Measurements from ENCODE around the gene CD69. TPM values are rescaled to one million over a fixed set of nuclear protein-coding genes. Genes with fewer than 3 reads are reported as not detected.

The CD69 gene
- total and polyA plus RNA-seq, 12 donors = 0.17 to 6.2 (median 0.50) TPM; not detected in 2

DNA sequence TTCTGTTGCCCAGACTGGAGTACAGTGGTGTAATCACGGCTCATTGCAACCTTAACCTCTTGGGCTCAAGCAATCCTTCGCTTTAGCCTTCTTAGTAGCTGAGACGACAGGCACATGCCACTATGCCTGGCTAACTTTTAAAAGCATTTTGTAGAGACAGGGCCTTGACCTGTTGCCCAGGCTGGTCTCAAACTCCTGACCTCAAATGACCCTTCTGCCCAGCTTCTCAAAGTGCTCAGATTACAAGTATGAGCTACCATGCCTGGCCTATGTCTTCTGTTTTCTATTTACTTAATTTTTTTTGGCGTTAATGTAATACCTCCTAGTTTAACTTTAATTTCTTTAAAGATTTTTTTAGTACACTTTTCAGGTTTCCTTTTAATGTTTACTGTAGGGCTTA lies 46.0 kb upstream of the CD69 start:
- Histone ChIP-seq H3K4me3 (no peak overlapping the region), H3K27me3 (no peaks in the 10 kb centered on the region), H3K36me3 (no peaks in the 10 kb centered on the region), H3K27ac (no peak overlapping the region), H3K4me1 (peaks cover 0 to 10% (median 0%) of the 10 kb centered on the region in 9 donors), H3K9me3 (no peaks in the 10 kb centered on the region)
- ATAC-seq (no peak), DNase-seq (no peak)
- intact Hi-C loops (cut with DNase I) = no loop called here
- 69 to 77% methylated on average over 4 of the region's 4 CpGs for WGBS, 2 donors
- TF ChIP-seq CTCF (IDR thresholded peaks at IDR 0.05) = no peak

GRCh38 chr12:9805883-9806282 lies 45.2 kb upstream of the CD69 start:
- TF ChIP-seq CTCF (IDR thresholded peaks at IDR 0.05) = no peak
- DNase-seq = no peak
- H3K4me3 ChIP-seq = no peak overlapping the region
- WGBS, 2 donors = 94 to 95% methylated on average over 2 of the region's 2 CpGs
- H3K27me3 ChIP-seq = no peaks in the 10 kb centered on the region
- no peak overlapping the region for H3K27ac ChIP-seq
- no peaks in the 10 kb centered on the region for H3K9me3 ChIP-seq
- peaks cover 0 to 2% (median 0%) of the 10 kb centered on the region in 9 donors for H3K4me1 ChIP-seq
- intact Hi-C loops (cut with DNase I) = no loop called here
- no peaks in the 10 kb centered on the region for H3K36me3 ChIP-seq
- ATAC-seq = no peak

DNA sequence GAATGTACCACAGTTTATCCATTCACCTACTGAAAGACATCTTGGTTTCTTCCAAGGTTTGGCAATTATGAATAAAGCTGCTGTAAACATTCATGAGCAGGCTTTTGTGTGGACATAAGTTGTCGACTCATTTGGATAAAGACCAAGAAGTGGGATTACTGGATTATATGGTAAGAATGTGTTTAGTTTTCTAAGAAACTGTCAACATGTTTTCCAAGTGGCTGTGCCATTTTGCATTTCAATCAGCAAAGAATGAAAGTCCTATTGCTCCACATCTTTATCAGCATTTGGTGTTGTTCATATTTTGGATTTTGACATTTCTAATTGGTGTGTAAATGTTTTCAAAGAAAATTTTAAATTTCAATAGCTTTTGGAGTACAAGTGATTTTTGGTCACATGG lies 39.3 kb upstream of the CD69 start:
- Histone ChIP-seq H3K27me3 (no peaks in the 10 kb centered on the region), H3K9me3 (no peaks in the 10 kb centered on the region), H3K27ac (no peak overlapping the region), H3K4me3 (no peak overlapping the region), H3K4me1 (peaks cover 0 to 18% (median 0%) of the 10 kb centered on the region in 9 donors), H3K36me3 (no peaks in the 10 kb centered on the region)
- no peak for ATAC-seq
- no peak for TF ChIP-seq CTCF (IDR thresholded peaks at IDR 0.05)
- 76 to 83% methylated on average over 1 of the region's 1 CpG for WGBS, 2 donors
- DNase-seq = no peak
- intact Hi-C loops (cut with DNase I) = loop anchor here in 3 of 10 donors (2.0 to 5.0 kb wide), 2 partner anchors 48 to 49 kb away; no protein-coding TSS in a partner anchor

GRCh38 chr12:9797722-9798619 lies 37.3 kb upstream of the CD69 start:
- WGBS, 2 donors = 47 to 58% methylated on average over 7 of the region's 7 CpGs

More at GRCh38 chr12:9797722-9798619, 37.3 kb upstream of the CD69 start:
- no peak overlapping the region for H3K27ac ChIP-seq
- ATAC-seq (peak in 5 of 8 donors; percentile 55 to 92 (median 64)), DNase-seq (no peak)
- H3K4me1 ChIP-seq = peaks cover 0 to 36% (median 0%) of the 10 kb centered on the region in 9 donors
- H3K27me3 ChIP-seq = no peaks in the 10 kb centered on the region
- H3K36me3 ChIP-seq = no peaks in the 10 kb centered on the region
- peak in 7 of 9 donors; percentile 27 to 61 (median 43) for TF ChIP-seq CTCF (IDR thresholded peaks at IDR 0.05)
- intact Hi-C loops (cut with DNase I) = loop anchor here in 3 of 10 donors (2.0 to 5.0 kb wide), 2 partner anchors 46 to 47 kb away; no protein-coding TSS in a partner anchor
- no peak overlapping the region for H3K4me3 ChIP-seq
- H3K9me3 ChIP-seq = no peaks in the 10 kb centered on the region

All from heart right ventricle (tissue), 16 donors.